HEK293 (cell line): ENCODE results near the gene MKNK2.

Experiments used
- KLF16 ChIP-seq: fragments of 450-650 bp; formaldehyde crosslinking; IDR thresholded peaks from 2 replicates; pipeline ENCODE4 v1.5.1; 2017; ENCODE audit warnings: missing biosample characterization, missing genetic modification characterization
- ZNF184 ChIP-seq: fragments of 450-650 bp; IDR thresholded peaks from 2 replicates; pipeline ENCODE4 v1.5.1; 2018; ENCODE audit warnings: missing biosample characterization, mild to moderate bottlenecking, missing genetic modification characterization
- ZNF654 ChIP-seq: fragments of 450-650 bp; formaldehyde crosslinking; IDR thresholded peaks from 2 replicates; pipeline ENCODE4 v1.5.1; 2016; ENCODE audit warnings: low read depth, missing biosample characterization, missing genetic modification characterization
- TF ChIP-seq, protein P1 (sequence below): fragments of 450-650 bp; formaldehyde crosslinking; IDR thresholded peaks from 2 replicates; pipeline ENCODE4 v1.5.1; 2016; ENCODE audit warnings: missing biosample characterization, missing genetic modification characterization

GRCh38 chr19:2058570-2059421 lies 7.8 kb upstream of the MKNK2 start:
- TF ChIP-seq, protein P1, sequence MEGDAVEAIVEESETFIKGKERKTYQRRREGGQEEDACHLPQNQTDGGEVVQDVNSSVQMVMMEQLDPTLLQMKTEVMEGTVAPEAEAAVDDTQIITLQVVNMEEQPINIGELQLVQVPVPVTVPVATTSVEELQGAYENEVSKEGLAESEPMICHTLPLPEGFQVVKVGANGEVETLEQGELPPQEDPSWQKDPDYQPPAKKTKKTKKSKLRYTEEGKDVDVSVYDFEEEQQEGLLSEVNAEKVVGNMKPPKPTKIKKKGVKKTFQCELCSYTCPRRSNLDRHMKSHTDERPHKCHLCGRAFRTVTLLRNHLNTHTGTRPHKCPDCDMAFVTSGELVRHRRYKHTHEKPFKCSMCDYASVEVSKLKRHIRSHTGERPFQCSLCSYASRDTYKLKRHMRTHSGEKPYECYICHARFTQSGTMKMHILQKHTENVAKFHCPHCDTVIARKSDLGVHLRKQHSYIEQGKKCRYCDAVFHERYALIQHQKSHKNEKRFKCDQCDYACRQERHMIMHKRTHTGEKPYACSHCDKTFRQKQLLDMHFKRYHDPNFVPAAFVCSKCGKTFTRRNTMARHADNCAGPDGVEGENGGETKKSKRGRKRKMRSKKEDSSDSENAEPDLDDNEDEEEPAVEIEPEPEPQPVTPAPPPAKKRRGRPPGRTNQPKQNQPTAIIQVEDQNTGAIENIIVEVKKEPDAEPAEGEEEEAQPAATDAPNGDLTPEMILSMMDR (tag by site-specific recombination), result no peak
- no peak for TF ChIP-seq KLF16
- no peak for TF ChIP-seq ZNF184
- no peak for TF ChIP-seq ZNF654 (tag by site-specific recombination)
